GM12878 (cell line): Measurements from ENCODE around the gene TPP2. TPM values are rescaled to one million over a fixed set of nuclear protein-coding genes. Genes with fewer than 3 reads are reported as not detected.

Source experiments
- ATAC-seq: fragments of 200-7000 bp; cut with Tn5 transposase; 3 replicates; pipeline ENCODE4 v1.9.1; 2020; ENCODE audit warnings: mild to moderate bottlenecking, moderate library complexity
- BruUV-seq: library from RNA; stranded (reverse); fragments of 400-500 nt; replicated peaks from 2 replicates; lab custom pipeline; 2021; lab: Mats Ljungman, UMichigan
- CTCF ChIA-PET: fragments of 300-600 bp; sonication (Branson Sonifier 250); formaldehyde crosslinking; extraction: SDS; loops from one replicate; lab custom pipeline; 2021; ENCODE audit warnings: inconsistent platforms; lab: Yijun Ruan, JAX
- POLR2A ChIA-PET: fragments of 350-600 bp; formaldehyde crosslinking; extraction: SDS; loops from one replicate; lab custom pipeline; 2021; ENCODE audit warnings: inconsistent platforms; lab: Charles Lee
- RAD21 ChIA-PET: fragments of 300-600 bp; sonication (Branson Sonifier 250); formaldehyde crosslinking; loops from one replicate; lab custom pipeline; 2023; ENCODE audit warnings: antibody characterized with exemption; ENCODE audit not compliant: unreplicated experiment; lab: Charles Lee
- SMC1A ChIA-PET: fragments of 300-600 bp; sonication (Branson Sonifier 250); formaldehyde crosslinking; loops from one replicate; lab custom pipeline; 2023; ENCODE audit not compliant: unreplicated experiment, uncharacterized antibody; lab: Charles Lee
- DNase-seq: peaks from one replicate; pipeline ENCODE4 v3.0.0-alpha.2; 2011; ENCODE audit warnings: low read depth, low spot score
- FAIRE-seq: peaks from 3 replicates; lab custom pipeline; 2011; peaks lifted over from hg19 to GRCh38; lab: Jason Lieb, UNC
- H2AFZ ChIP-seq: 2 replicates; pipeline ENCODE4 v1.6.0; 2011; ENCODE audit warnings: low read depth, low read length, control low read depth; ENCODE audit not compliant: control insufficient read depth
- H3K27ac ChIP-seq: 2 replicates; pipeline ENCODE4 v1.5.1; 2011; ENCODE audit warnings: control low read depth; ENCODE audit not compliant: control insufficient read depth, insufficient read depth
- H3K27me3 ChIP-seq, 2 experiments: replicated peaks in 1 of 2; 2 replicates each; pipeline versions ENCODE4 v1.6.0 to v1.6.1; 2011; ENCODE audit warnings: low read length in 1 of 2; ENCODE audit not compliant: control insufficient read depth in 2 of 2, insufficient read depth in 2 of 2
- H3K36me3 ChIP-seq, 2 experiments: 2 replicates each; pipeline ENCODE4 v1.5.1; 2011; ENCODE audit warnings: low read length in 1 of 2; ENCODE audit not compliant: control insufficient read depth in 2 of 2, insufficient read depth in 2 of 2
- H3K4me1 ChIP-seq: 2 replicates; pipeline ENCODE4 v1.6.1; 2011; ENCODE audit warnings: mild to moderate bottlenecking, low read length, moderate library complexity, mixed read lengths; ENCODE audit not compliant: control insufficient read depth, insufficient read depth
- H3K4me2 ChIP-seq: 2 replicates; pipeline ENCODE4 v1.6.0; 2011; ENCODE audit warnings: control low read depth; ENCODE audit not compliant: control insufficient read depth, insufficient read depth
- H3K4me3 ChIP-seq: fragments of 200-600 bp; sonication (generic); 2 replicates; pipeline ENCODE4 v1.5.1; 2016
- H3K79me2 ChIP-seq: 2 replicates; pipeline ENCODE4 v1.6.0; 2011; ENCODE audit warnings: low read length; ENCODE audit not compliant: control insufficient read depth, insufficient read depth
- H3K9ac ChIP-seq: 2 replicates; pipeline ENCODE4 v1.8.0; 2011; ENCODE audit warnings: low read length, control low read depth, mixed read lengths; ENCODE audit not compliant: control insufficient read depth, insufficient read depth
- H3K9me3 ChIP-seq: replicated peaks from 3 replicates; pipeline ENCODE4 v1.5.1; 2011; ENCODE audit warnings: mild to moderate bottlenecking, low read length; ENCODE audit not compliant: control insufficient read depth, insufficient read depth
- H4K20me1 ChIP-seq: 2 replicates; pipeline ENCODE4 v1.6.0; 2011; ENCODE audit not compliant: control insufficient read depth, insufficient read depth
- CBFB ChIP-seq: IDR thresholded peaks from 2 replicates; pipeline ENCODE4 v1.6.1; 2016; ENCODE audit warnings: antibody characterized with exemption, low read depth
- CBX3 ChIP-seq: fragments of 200-600 bp; sonication (generic); IDR thresholded peaks from 2 replicates; pipeline ENCODE4 v1.6.1; 2016; ENCODE audit warnings: low read depth, borderline replicate concordance
- CHD1 ChIP-seq: IDR thresholded peaks from 2 replicates; pipeline ENCODE4 v1.6.1; 2012; ENCODE audit warnings: low read depth, low read length, improper control_type of control experiment
- FOS ChIP-seq: IDR thresholded peaks from 3 replicates; pipeline ENCODE4 v1.6.1; 2011; ENCODE audit warnings: borderline replicate concordance; ENCODE audit not compliant: insufficient read length; ENCODE audit errors: extremely low read depth
- HDAC2 ChIP-seq: fragments of 200-600 bp; sonication (generic); IDR thresholded peaks from 2 replicates; pipeline ENCODE4 v1.6.1; 2017
- HDAC6 ChIP-seq: fragments of 200-600 bp; sonication (generic); IDR thresholded peaks from one replicate; pipeline ENCODE4 v1.8.0; 2017; ENCODE audit warnings: antibody characterized with exemption; ENCODE audit not compliant: unreplicated experiment
- LARP7 ChIP-seq: fragments of 450-650 bp; IDR thresholded peaks from 2 replicates; pipeline ENCODE4 v1.6.1; 2017; ENCODE audit warnings: mild to moderate bottlenecking
- NFYA ChIP-seq: IDR thresholded peaks from 2 replicates; pipeline ENCODE4 v1.6.1; 2011; ENCODE audit warnings: low read depth, mild to moderate bottlenecking, low read length, improper control_type of control experiment, borderline replicate concordance
- POLR2AphosphoS2 ChIP-seq: IDR thresholded peaks from 2 replicates; pipeline ENCODE4 v1.6.1; 2011; ENCODE audit warnings: low read depth, mild to moderate bottlenecking, low read length, improper control_type of control experiment, moderate library complexity
- POU2F2 ChIP-seq: IDR thresholded peaks from 3 replicates; pipeline ENCODE4 v1.6.1; 2011; ENCODE audit warnings: low read depth, mild to moderate bottlenecking, low read length, borderline replicate concordance
- RAD21 ChIP-seq: IDR thresholded peaks from 2 replicates; pipeline ENCODE4 v1.6.1; 2011; ENCODE audit warnings: mild to moderate bottlenecking, low read depth, low read length, moderate library complexity; ENCODE audit not compliant: insufficient read depth
- RCOR1 ChIP-seq: conservative IDR thresholded peaks from 2 replicates; pipeline ENCODE4 v1.6.1; 2012; ENCODE audit warnings: low read depth, low read length, improper control_type of control experiment
- SIN3A ChIP-seq: IDR thresholded peaks from 2 replicates; pipeline ENCODE4 v1.6.1; 2012; ENCODE audit warnings: low read depth, low read length, improper control_type of control experiment
- ZNF24 ChIP-seq: fragments of 450-650 bp; IDR thresholded peaks from 2 replicates; pipeline ENCODE4 v1.6.1; 2017; ENCODE audit warnings: antibody characterized with exemption, mild to moderate bottlenecking
- in situ Hi-C: fragments of 300-500 bp; cut with MboI; formaldehyde crosslinking; loops from 9 replicates; pipeline ENCODE4 v1.14.3; 2018; ENCODE audit warnings: mixed read lengths
- intact Hi-C: fragments of 100-400 bp; cut with micrococcal nuclease; formaldehyde crosslinking; loops from one replicate; pipeline ENCODE4 v1.14.2; 2022; ENCODE audit not compliant: unreplicated experiment
- polyA plus RNA-seq, 11 experiments: library from polyadenylated mRNA; depleted of rRNA in 4 of 11; unstranded in 6 of 11; stranded (reverse) in 5 of 11; fragments of >200 nt; fragmentation: Nextera tagmentation in 4 of 11; fragmentation: Illumina TruSeq in 1 of 11; extraction: Ambion mirVana in 4 of 11; extraction: Trizol in 1 of 11; gene quantifications; 1 replicate in 1 of 11; 2 replicates in 10 of 11; pipeline versions ENCODE4 v1.2.1 to v1.2.3, GENCODE V29; 2011 to 2016; ENCODE audit warnings: inconsistent platforms in 2 of 11, missing spikeins in 2 of 11, low read depth in 1 of 11
- total RNA-seq, 4 experiments: library from RNA; depleted of rRNA in 3 of 4; stranded (reverse); fragments of >200 nt in 3 of 4; fragmentation: Illumina TruSeq in 1 of 4; extraction: Trizol in 1 of 4; gene quantifications; 2 replicates each; pipeline versions ENCODE4 v1.2.1 to v1.2.3, GENCODE V29; 2013 to 2021
- TF ChIP-seq, protein P1 (sequence below): IDR thresholded peaks from 2 replicates; pipeline ENCODE4 v1.6.1; 2012; ENCODE audit warnings: improper control_type of control experiment, low read depth, low read length; ENCODE audit not compliant: insufficient replicate concordance
- TF ChIP-seq, protein P2 (sequence below): IDR thresholded peaks from 2 replicates; pipeline ENCODE4 v1.6.1; 2012; ENCODE audit warnings: low read depth, low read length, improper control_type of control experiment
- TF ChIP-seq, protein P3 (sequence below): IDR thresholded peaks from 2 replicates; pipeline ENCODE4 v1.6.1; 2011; ENCODE audit warnings: mild to moderate bottlenecking, low read depth, low read length, moderate library complexity; ENCODE audit not compliant: insufficient replicate concordance
- TF ChIP-seq, protein P4 (sequence below): fragments of 150-350 bp; IDR thresholded peaks from 2 replicates; pipeline ENCODE4 v1.6.1; 2014; ENCODE audit warnings: mild to moderate bottlenecking, low read depth, low read length

TPP2 gene
- total and polyA plus RNA-seq, 10 of the 15 experiments (the other 5 are each of a cell fraction or from before 2014, with no cell fraction given) = 18.4 to 82.3 (median 55.4) TPM

DNA sequence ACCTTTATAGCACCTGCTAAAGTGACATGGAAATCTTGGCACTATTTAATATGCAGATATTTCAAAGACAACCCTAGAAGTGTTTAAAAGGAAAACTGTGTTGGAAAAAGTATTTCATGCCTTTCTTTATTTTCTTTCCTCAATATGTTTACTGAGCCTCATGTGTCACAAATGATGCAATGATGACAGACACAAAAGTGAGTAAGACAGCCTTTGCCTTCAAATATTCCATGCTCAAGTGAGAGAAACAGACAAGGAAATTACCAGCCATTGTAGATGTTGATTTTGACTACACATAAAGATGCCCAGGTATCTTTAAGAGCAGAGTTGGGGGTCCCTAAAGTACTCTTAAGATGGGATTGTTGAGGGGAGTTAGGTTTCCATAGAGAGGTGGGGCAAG, 48.0 kb upstream of the TPP2 start:
- ChIA-PET RAD21 (no interaction called here), POLR2A (no interaction called here)
- H3K27ac ChIP-seq = no peak overlapping the region
- TF ChIP-seq ZNF24 (no peak), HDAC6 (no peak), POU2F2 (no peak), LARP7 (no peak), CBFB (no peak), RCOR1 (no peak), FOS (no peak), HDAC2 (no peak), SIN3A (no peak), CBX3 (no peak), POLR2AphosphoS2 (no peak), RAD21 (no peak), NFYA (no peak), CHD1 (no peak)
- TF ChIP-seq, protein P1, sequence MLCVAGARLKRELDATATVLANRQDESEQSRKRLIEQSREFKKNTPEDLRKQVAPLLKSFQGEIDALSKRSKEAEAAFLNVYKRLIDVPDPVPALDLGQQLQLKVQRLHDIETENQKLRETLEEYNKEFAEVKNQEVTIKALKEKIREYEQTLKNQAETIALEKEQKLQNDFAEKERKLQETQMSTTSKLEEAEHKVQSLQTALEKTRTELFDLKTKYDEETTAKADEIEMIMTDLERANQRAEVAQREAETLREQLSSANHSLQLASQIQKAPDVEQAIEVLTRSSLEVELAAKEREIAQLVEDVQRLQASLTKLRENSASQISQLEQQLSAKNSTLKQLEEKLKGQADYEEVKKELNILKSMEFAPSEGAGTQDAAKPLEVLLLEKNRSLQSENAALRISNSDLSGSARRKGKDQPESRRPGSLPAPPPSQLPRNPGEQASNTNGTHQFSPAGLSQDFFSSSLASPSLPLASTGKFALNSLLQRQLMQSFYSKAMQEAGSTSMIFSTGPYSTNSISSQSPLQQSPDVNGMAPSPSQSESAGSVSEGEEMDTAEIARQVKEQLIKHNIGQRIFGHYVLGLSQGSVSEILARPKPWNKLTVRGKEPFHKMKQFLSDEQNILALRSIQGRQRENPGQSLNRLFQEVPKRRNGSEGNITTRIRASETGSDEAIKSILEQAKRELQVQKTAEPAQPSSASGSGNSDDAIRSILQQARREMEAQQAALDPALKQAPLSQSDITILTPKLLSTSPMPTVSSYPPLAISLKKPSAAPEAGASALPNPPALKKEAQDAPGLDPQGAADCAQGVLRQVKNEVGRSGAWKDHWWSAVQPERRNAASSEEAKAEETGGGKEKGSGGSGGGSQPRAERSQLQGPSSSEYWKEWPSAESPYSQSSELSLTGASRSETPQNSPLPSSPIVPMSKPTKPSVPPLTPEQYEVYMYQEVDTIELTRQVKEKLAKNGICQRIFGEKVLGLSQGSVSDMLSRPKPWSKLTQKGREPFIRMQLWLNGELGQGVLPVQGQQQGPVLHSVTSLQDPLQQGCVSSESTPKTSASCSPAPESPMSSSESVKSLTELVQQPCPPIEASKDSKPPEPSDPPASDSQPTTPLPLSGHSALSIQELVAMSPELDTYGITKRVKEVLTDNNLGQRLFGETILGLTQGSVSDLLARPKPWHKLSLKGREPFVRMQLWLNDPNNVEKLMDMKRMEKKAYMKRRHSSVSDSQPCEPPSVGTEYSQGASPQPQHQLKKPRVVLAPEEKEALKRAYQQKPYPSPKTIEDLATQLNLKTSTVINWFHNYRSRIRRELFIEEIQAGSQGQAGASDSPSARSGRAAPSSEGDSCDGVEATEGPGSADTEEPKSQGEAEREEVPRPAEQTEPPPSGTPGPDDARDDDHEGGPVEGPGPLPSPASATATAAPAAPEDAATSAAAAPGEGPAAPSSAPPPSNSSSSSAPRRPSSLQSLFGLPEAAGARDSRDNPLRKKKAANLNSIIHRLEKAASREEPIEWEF = no peak
- TF ChIP-seq, protein P2, sequence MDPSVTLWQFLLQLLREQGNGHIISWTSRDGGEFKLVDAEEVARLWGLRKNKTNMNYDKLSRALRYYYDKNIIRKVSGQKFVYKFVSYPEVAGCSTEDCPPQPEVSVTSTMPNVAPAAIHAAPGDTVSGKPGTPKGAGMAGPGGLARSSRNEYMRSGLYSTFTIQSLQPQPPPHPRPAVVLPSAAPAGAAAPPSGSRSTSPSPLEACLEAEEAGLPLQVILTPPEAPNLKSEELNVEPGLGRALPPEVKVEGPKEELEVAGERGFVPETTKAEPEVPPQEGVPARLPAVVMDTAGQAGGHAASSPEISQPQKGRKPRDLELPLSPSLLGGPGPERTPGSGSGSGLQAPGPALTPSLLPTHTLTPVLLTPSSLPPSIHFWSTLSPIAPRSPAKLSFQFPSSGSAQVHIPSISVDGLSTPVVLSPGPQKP = no peak
- TF ChIP-seq, protein P3, sequence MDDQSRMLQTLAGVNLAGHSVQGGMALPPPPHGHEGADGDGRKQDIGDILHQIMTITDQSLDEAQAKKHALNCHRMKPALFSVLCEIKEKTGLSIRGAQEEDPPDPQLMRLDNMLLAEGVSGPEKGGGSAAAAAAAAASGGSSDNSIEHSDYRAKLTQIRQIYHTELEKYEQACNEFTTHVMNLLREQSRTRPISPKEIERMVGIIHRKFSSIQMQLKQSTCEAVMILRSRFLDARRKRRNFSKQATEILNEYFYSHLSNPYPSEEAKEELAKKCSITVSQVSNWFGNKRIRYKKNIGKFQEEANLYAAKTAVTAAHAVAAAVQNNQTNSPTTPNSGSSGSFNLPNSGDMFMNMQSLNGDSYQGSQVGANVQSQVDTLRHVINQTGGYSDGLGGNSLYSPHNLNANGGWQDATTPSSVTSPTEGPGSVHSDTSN = no peak
- TF ChIP-seq, protein P4, sequence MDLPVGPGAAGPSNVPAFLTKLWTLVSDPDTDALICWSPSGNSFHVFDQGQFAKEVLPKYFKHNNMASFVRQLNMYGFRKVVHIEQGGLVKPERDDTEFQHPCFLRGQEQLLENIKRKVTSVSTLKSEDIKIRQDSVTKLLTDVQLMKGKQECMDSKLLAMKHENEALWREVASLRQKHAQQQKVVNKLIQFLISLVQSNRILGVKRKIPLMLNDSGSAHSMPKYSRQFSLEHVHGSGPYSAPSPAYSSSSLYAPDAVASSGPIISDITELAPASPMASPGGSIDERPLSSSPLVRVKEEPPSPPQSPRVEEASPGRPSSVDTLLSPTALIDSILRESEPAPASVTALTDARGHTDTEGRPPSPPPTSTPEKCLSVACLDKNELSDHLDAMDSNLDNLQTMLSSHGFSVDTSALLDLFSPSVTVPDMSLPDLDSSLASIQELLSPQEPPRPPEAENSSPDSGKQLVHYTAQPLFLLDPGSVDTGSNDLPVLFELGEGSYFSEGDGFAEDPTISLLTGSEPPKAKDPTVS = no peak

More for the DNA sequence above, 48.0 kb upstream of the TPP2 start:
- Histone ChIP-seq H2AFZ (no peak overlapping the region), H3K79me2 (no peaks in the 10 kb centered on the region), H3K9me3 (no peaks in the 10 kb centered on the region), H3K4me1 (no peaks in the 10 kb centered on the region), H3K9ac (no peak overlapping the region), H3K36me3 (no peaks in the 10 kb centered on the region), H4K20me1 (no peaks in the 10 kb centered on the region), H3K27me3 (no peaks in the 10 kb centered on the region), H3K4me3 (no peak overlapping the region), H3K4me2 (no peak overlapping the region)
- ChIA-PET CTCF (no interaction called here), SMC1A (no interaction called here)
- intact Hi-C loops (no loop called here), in situ Hi-C loops (no loop called here)
- DNase-seq (no peak), ATAC-seq (no peak), FAIRE-seq (no peak)
- no TSS peak for BruUV-seq
